Mucosa of rectum (tissue), 2 donors: ENCODE measurements around the gene CASP10.
A peak's percentile ranks its signal among the peaks of the same experiment; 100 is the strongest.
"Not testable (repeated sequence)": the region's sequence is repeated elsewhere in the genome, so short reads cannot be mapped to it uniquely, and the experiment has no call there.

Experiments
- H3K27ac ChIP-seq, 2 donors: one replicate each; pipeline ENCODE4 v1.7.0; 2013; ENCODE audit warnings: inconsistent platforms in 2 of 2, low read depth in 2 of 2, low read length in 2 of 2
- H3K27me3 ChIP-seq, 2 donors: one replicate each; pipeline ENCODE4 v1.7.0; 2013; ENCODE audit warnings: low read length in 2 of 2; ENCODE audit not compliant: control insufficient read depth in 2 of 2, insufficient read depth in 2 of 2
- H3K36me3 ChIP-seq, 2 donors: one replicate each; pipeline ENCODE4 v1.7.0; 2013; ENCODE audit warnings: low read length in 2 of 2; ENCODE audit not compliant: control insufficient read depth in 2 of 2, insufficient read depth in 2 of 2
- H3K4me1 ChIP-seq, 2 donors: one replicate each; pipeline ENCODE4 v1.7.0; 2013; ENCODE audit warnings: low read length in 2 of 2, mild to moderate bottlenecking in 1 of 2; ENCODE audit not compliant: control insufficient read depth in 2 of 2, insufficient read depth in 2 of 2
- H3K4me3 ChIP-seq, 2 donors: one replicate each; pipeline ENCODE4 v1.7.0; 2013; ENCODE audit warnings: low read length in 2 of 2
- H3K9ac ChIP-seq, 2 donors: one replicate each; pipeline ENCODE4 v1.7.0; 2013; ENCODE audit warnings: low read length in 2 of 2, low read depth in 1 of 2, mild to moderate bottlenecking in 1 of 2
- H3K9me3 ChIP-seq, 2 donors: one replicate each; pipeline ENCODE4 v1.7.0; 2013; ENCODE audit warnings: low read length in 2 of 2; ENCODE audit not compliant: control insufficient read depth in 2 of 2
- donor health status: healthy.
- donor health status: Normal muscosa, but diverticular disease.

CASP10 gene

GRCh38 chr2:201148434-201148990, 34.4 kb upstream of the CASP10 start:
- Histone ChIP-seq H3K9me3 (no peaks in the 10 kb centered on the region), H3K36me3 (peaks cover 21 to 31% of the 10 kb centered on the region in 2 donors), H3K4me3 (peak overlapping the region; percentile 17 to 60), H3K9ac (peak overlapping the region; percentile 10 to 78), H3K27me3 (no peaks in the 10 kb centered on the region), H3K4me1 (peaks cover 28 to 49% of the 10 kb centered on the region in 2 donors), H3K27ac (peak overlapping the region; percentile 86 to 97)

DNA sequence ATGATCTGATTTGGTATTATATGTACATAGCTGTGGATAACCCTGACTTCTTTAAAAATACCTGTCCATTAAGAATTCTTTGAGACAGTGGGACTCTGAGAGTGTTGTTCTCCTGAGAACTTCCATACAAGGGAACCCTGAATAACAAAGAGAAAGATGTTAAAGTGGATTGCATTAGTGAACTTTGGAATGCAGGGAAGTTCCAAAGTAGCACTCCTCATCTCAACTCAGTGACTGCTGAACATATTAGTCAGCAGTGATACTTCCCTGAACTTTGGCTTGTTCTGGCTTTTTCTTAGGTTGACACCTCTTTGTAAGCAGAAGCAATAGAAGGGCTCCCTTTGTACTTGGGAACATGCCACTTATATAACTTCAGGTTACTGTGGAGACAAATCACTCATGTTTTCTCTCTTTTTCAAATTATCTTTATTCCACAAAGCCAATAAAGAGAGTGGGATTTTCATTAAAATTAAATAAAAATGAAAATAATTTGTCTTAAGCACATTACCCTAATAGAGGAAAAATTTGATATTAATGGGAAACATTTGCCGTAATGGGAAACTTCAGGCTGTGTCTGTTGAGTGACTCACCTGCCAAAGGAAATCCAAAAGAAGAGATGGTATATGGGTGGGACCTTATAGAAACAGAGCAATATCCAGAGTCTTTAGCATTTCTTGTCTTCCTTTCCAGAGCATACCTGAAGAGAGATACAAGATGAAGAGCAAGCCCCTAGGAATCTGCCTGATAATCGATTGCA, 33.7 kb upstream of the CASP10 start:
- peak overlapping the region; percentile 86 to 97 for H3K27ac ChIP-seq
- peaks cover 23 to 33% of the 10 kb centered on the region in 2 donors for H3K36me3 ChIP-seq
- peaks cover 28 to 45% of the 10 kb centered on the region in 2 donors for H3K4me1 ChIP-seq

DNA sequence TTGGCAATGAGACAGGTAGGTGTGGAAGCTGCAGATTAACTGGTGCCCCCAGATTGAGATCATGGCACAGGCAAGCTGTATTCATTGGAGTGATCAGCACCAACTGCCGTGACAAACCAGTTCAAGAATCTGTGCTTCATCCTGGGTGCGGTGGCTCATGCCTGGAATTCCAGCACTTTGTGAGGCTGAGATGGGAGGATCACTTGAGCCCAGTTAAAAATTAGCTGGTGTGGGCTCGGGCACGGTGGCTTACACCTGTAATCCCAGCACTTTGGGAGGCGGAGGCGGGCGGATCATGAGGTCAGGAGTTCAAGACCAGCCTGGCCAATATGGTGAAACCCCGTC, 33.1 kb upstream of the CASP10 start:
- H3K9me3 ChIP-seq, H3K27me3 ChIP-seq: not testable (repeated sequence)
- Histone ChIP-seq H3K9ac (peak overlapping the region; percentile 4 to 8), H3K4me3 (peak overlapping the region in 1 of 2 donors; percentile 1), H3K27ac (peak overlapping the region; percentile 82 to 86), H3K4me1 (peaks cover 28 to 39% of the 10 kb centered on the region in 2 donors), H3K36me3 (peaks cover 29 to 38% of the 10 kb centered on the region in 2 donors)

More for the DNA sequence above, 33.7 kb upstream of the CASP10 start:
- Histone ChIP-seq H3K9me3 (no peaks in the 10 kb centered on the region), H3K9ac (peak overlapping the region; percentile 8 to 78), H3K27me3 (no peaks in the 10 kb centered on the region), H3K4me3 (peak overlapping the region; percentile 17 to 60)

DNA sequence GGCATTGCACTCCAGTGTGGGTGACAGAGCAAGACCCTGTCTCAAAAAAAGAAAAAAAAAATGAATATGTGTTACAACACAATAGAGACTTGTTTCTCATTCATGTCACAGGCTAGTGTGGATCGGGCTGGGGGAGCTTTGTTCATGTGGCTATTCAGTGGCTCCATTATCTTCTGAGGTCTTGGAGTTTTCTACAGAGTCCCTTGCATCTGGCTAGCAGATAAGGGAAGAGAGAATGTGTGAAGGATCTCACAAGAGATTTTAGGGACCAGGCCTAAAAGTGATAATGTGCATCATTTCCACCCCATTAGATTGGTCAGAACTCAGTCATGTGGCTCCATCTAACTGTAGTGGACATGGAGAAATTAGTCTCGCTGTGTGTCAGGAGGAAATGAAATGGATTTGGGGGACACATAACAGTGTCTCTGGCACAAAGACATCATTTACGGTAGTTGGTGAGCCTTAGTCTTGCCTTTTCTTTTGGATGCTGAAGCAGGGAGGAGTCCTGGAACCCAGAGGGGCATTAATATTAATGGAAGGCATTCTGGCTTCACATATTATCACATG, 32.4 kb upstream of the CASP10 start:
- H3K4me1 ChIP-seq: peaks cover 28 to 33% of the 10 kb centered on the region in 2 donors
- H3K4me3 ChIP-seq: peak overlapping the region in 1 of 2 donors; percentile 3

GRCh38 chr2:201151127-201151981, 31.6 kb upstream of the CASP10 start:
- Histone ChIP-seq H3K4me3 (peak overlapping the region; percentile 6 to 13), H3K9me3 (no peaks in the 10 kb centered on the region), H3K27ac (peak overlapping the region; percentile 82 to 86), H3K36me3 (peaks cover 38 to 48% of the 10 kb centered on the region in 2 donors), H3K27me3 (no peaks in the 10 kb centered on the region), H3K9ac (peak overlapping the region; percentile 27 to 32), H3K4me1 (peaks cover 28 to 31% of the 10 kb centered on the region in 2 donors)

More for the DNA sequence above, 32.4 kb upstream of the CASP10 start:
- Histone ChIP-seq H3K9ac (peak overlapping the region in 1 of 2 donors; percentile 27), H3K27me3 (no peaks in the 10 kb centered on the region), H3K9me3 (no peaks in the 10 kb centered on the region), H3K27ac (peak overlapping the region; percentile 82 to 86), H3K36me3 (peaks cover 33 to 42% of the 10 kb centered on the region in 2 donors)

DNA sequence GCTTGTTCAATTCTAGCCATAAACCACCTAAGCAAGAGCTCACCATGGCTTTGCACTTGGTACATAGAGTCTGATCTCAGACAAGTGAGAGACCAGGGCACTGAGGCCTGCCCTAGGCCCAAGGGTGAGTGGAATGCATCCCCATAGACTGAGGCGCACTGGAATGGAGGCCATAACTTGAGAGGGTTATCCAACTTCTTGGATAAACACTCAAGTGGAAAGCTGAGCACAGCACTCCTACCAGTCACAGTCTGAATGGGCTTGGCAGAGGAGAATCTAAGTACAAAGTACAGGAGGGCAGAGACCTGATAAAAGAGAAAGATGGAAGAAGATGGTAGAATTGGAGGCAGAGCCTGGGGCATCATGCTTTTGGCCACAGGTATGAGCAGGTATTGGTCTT, 30.4 kb upstream of the CASP10 start:
- Histone ChIP-seq H3K4me3 (no peak overlapping the region), H3K27ac (peak overlapping the region; percentile 29 to 49), H3K9me3 (no peaks in the 10 kb centered on the region), H3K36me3 (peaks cover 38 to 50% of the 10 kb centered on the region in 2 donors), H3K4me1 (peaks cover 28 to 36% of the 10 kb centered on the region in 2 donors), H3K9ac (no peak overlapping the region), H3K27me3 (no peaks in the 10 kb centered on the region)

DNA sequence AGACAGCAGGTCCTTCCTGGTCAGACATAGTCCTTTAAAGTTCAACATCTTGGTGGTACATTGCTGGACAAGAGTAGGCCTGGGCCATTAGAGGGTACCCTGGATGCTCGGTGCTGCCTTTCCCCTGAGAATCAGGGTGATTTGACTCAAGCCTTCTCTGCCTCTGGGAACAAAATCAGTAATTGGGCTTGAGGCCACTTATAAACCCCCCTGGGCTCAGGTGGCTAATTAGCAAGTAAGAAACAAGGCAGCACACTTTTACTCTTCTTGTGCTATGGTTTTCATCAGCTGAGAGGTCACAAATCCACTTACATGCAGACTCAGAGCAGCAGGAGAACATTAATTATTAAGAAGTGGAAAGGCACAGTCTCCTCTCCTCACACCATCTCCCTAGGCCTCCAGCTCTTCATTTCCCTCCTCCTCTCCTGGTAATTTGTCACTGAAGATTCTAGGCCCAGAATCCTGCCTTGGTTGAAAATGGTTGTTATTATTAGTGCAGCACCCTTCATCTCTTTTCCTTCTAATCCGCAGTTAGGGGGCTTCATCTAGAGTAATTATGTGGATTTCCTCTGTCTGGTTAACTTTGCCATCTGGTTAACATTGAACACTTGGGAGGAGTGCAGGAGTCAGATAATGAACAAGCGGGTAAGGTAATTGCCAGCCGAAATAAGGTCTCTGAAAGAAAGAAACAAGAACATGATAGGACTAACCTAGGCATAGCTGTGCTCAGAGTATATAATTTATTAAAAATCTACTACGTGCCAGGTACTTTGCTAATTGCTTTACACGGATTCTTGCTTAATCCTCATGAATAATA, 29.7 kb upstream of the CASP10 start:
- Histone ChIP-seq H3K9me3 (no peaks in the 10 kb centered on the region), H3K4me3 (no peak overlapping the region), H3K4me1 (peaks cover 33 to 40% of the 10 kb centered on the region in 2 donors), H3K36me3 (peaks cover 38 to 53% of the 10 kb centered on the region in 2 donors), H3K27me3 (no peaks in the 10 kb centered on the region), H3K27ac (peak overlapping the region; percentile 29 to 49), H3K9ac (no peak overlapping the region)

- Histone ChIP-seq H3K4me3 (no peak overlapping the region), H3K27ac (peak overlapping the region in 1 of 2 donors; percentile 52), H3K9ac (no peak overlapping the region), H3K9me3 (no peaks in the 10 kb centered on the region), H3K27me3 (no peaks in the 10 kb centered on the region), H3K4me1 (peaks cover 30 to 31% of the 10 kb centered on the region in 2 donors), H3K36me3 (peaks cover 40 to 53% of the 10 kb centered on the region in 2 donors)
These were observed 28.1 kb upstream of the CASP10 start for GRCh38 chr2:201154615-201155399.
